Measurements from ENCODE around the gene GRPEL1.

GRPEL1 gene

GRCh38 chr4:7043284-7044136 lies 24.4 kb downstream of the GRPEL1 start, which contains the start of gene TADA2B (continued):
- 0 out of 2 replicates have a peak, but pooled peaks have one; percentile 30 for TF ChIP-seq ZNF391 (tag by site-specific recombination; IDR thresholded peaks at IDR 0.05; ENCODE audit: borderline replicate concordance, low read depth)
- TF ChIP-seq ZNF335 (tag by site-specific recombination; conservative IDR thresholded peaks at IDR 0.05): peak; percentile 93
- 0 out of 2 replicates have a peak, but pooled peaks have one; percentile 30 for TF ChIP-seq ZEB2 (tag by site-specific recombination; IDR thresholded peaks at IDR 0.05)
- TF ChIP-seq YY2 (tag by site-specific recombination; IDR thresholded peaks at IDR 0.05): peak; percentile 63
- TF ChIP-seq ZNF394 (tag by site-specific recombination; IDR thresholded peaks at IDR 0.05; ENCODE audit: borderline replicate concordance): peak; percentile 29; the same call in 1 of the 2 replicates
- TF ChIP-seq HIC1 (tag by site-specific recombination; IDR thresholded peaks at IDR 0.05): no peak
- no peak for TF ChIP-seq ELK4 (IDR thresholded peaks at IDR 0.05; ENCODE audit: borderline replicate concordance, low read depth, low read length)
- no peak for TF ChIP-seq ZBTB48 (tag by site-specific recombination; IDR thresholded peaks at IDR 0.05)
- peak; percentile 72; the same call in 1 of the 2 replicates for TF ChIP-seq YY1 (tag by site-specific recombination; IDR thresholded peaks at IDR 0.05)
- TF ChIP-seq SP7 (tag by site-specific recombination; IDR thresholded peaks at IDR 0.05): peak; percentile 28; the same call in 1 of the 2 replicates
- TF ChIP-seq PATZ1 (tag by site-specific recombination; IDR thresholded peaks at IDR 0.05): 0 out of 2 replicates have a peak, but pooled peaks have one; percentile 31
- peak; percentile 92 for TF ChIP-seq ZBTB17 (tag by site-specific recombination; IDR thresholded peaks at IDR 0.05)

- no peaks in the 10 kb centered on the region for H3K9me3 ChIP-seq (ENCODE audit: control insufficient read depth, insufficient read depth, low read depth, low read length)
- ChIA-PET POLR2A (interaction anchor here (0.8 to 3.5 kb wide), 8 partner anchors 13 to 134 kb away, joined by 3 to 14 read pairs (median 4); partner anchors contain the start of gene GRPEL1), CTCF (interaction anchor here (0.6 to 3.7 kb wide), 12 partner anchors 14 to 895 kb away, joined by 3 to 20 read pairs (median 4); partner anchors contain the start of gene GRPEL1)
- no peak overlapping the region for H3K27ac ChIP-seq (ENCODE audit: extremely low read depth, low read depth, low read length)
- no peaks in the 10 kb centered on the region for H3K4me1 ChIP-seq (ENCODE audit: control insufficient read depth, insufficient read depth, low read length)
- H3K4me3 ChIP-seq (ENCODE audit: low read depth, low read length): peak overlapping the region; percentile 63
- peaks cover 0 to 17% of the 10 kb centered on the region in 2 experiments; a peak in 1 of 3 replicates for H3K36me3 ChIP-seq (ENCODE audit: control insufficient read depth in 2 of 2, insufficient read depth in 1 of 2, low read length in 2 of 2)
- peak; percentile 58 for TF ChIP-seq ZIC2 (tag by site-specific recombination; IDR thresholded peaks at IDR 0.05)
- TF ChIP-seq INSM2 (tag by site-specific recombination; IDR thresholded peaks at IDR 0.05): no peak
- TF ChIP-seq ZFHX2 (tag by site-specific recombination; conservative IDR thresholded peaks at IDR 0.05): peak; percentile 64
- no peak for TF ChIP-seq SALL2 (tag by site-specific recombination; IDR thresholded peaks at IDR 0.05; ENCODE audit: borderline replicate concordance)
- TF ChIP-seq ZNF654 (tag by site-specific recombination; IDR thresholded peaks at IDR 0.05; ENCODE audit: low read depth): no peak
- no peak for TF ChIP-seq ZSCAN4 (tag by site-specific recombination; IDR thresholded peaks at IDR 0.05)
- no peak for TF ChIP-seq ZNF426 (tag by site-specific recombination; IDR thresholded peaks at IDR 0.05)
- no peak for TF ChIP-seq TCF7L2 (IDR thresholded peaks at IDR 0.05; ENCODE audit: borderline replicate concordance, low read depth, low read length)
- no peak for TF ChIP-seq ZNF776 (tag by site-specific recombination; IDR thresholded peaks at IDR 0.05; ENCODE audit: borderline replicate concordance)
Observed at GRCh38 chr4:7042503-7043283, 25.2 kb downstream of the GRPEL1 start.

Data from HEK293 (cell line).